Naive thymus-derived CD4-positive, alpha-beta T cell (primary cell): Measurements from ENCODE around the gene KRT40. TPM values are rescaled to one million over a fixed set of nuclear protein-coding genes. Genes with fewer than 3 reads are reported as not detected.

Experiments used
- ATAC-seq: fragments of 150-1000 bp; cut with Tn5 transposase; 2 replicates; pipeline ENCODE4 v1.10.0; 2021; ENCODE audit warnings: mild to moderate bottlenecking, moderate library complexity
- CTCF ChIA-PET: fragments of 350-600 bp; sonication (Branson Sonifier 250); formaldehyde crosslinking; loops from one replicate; lab custom pipeline; 2021; ENCODE audit warnings: antibody characterized with exemption; lab: Charles Lee
- POLR2A ChIA-PET: fragments of 350-600 bp; sonication (Branson Sonifier 250); formaldehyde crosslinking; loops from one replicate; lab custom pipeline; 2021; ENCODE audit warnings: antibody characterized with exemption, inconsistent platforms; lab: Charles Lee
- DNase-seq, 9 donors: peaks; one replicate each; pipeline versions ENCODE4 v3.0.0 to v3.0.0-alpha.2; 2020 to 2022; ENCODE audit warnings: mixed read lengths in 1 of 9
- H3K27ac ChIP-seq: one replicate; pipeline ENCODE4 v1.7.0; 2013; ENCODE audit warnings: mild to moderate bottlenecking, low read depth, low read length, moderate library complexity
- H3K27me3 ChIP-seq, 2 donors: one replicate each; pipeline ENCODE4 v1.7.0; 2013; ENCODE audit warnings: low read length in 2 of 2, mild to moderate bottlenecking in 2 of 2, moderate library complexity in 2 of 2; ENCODE audit not compliant: control insufficient read depth in 2 of 2, insufficient read depth in 2 of 2
- H3K36me3 ChIP-seq, 3 experiments: 1 replicate in 2 of 3; 2 replicates in 1 of 3; pipeline ENCODE4 v1.7.0; 2013; ENCODE audit warnings: low read length in 3 of 3, mild to moderate bottlenecking in 3 of 3, moderate library complexity in 1 of 3; ENCODE audit not compliant: insufficient read depth in 3 of 3, control insufficient read depth in 2 of 3
- H3K4me1 ChIP-seq, 2 donors: one replicate each; pipeline ENCODE4 v1.7.0; 2013; ENCODE audit warnings: low read length in 2 of 2, mild to moderate bottlenecking in 2 of 2, moderate library complexity in 1 of 2; ENCODE audit not compliant: control insufficient read depth in 2 of 2, insufficient read depth in 2 of 2
- H3K4me3 ChIP-seq: 2 replicates; pipeline ENCODE4 v1.7.0; 2013; ENCODE audit warnings: mild to moderate bottlenecking, low read length
- H3K9me3 ChIP-seq, 3 experiments: 1 replicate in 2 of 3; 2 replicates in 1 of 3; pipeline ENCODE4 v1.7.0; 2013; ENCODE audit warnings: low read length in 3 of 3; ENCODE audit not compliant: control insufficient read depth in 2 of 3
- H3K27ac Mint-ChIP-seq, 9 donors: one replicate each; pipeline ENCODE4 v1.8.0; 2020 to 2022; ENCODE audit warnings: mixed read lengths in 9 of 9, mild to moderate bottlenecking in 8 of 9, moderate library complexity in 5 of 9, inconsistent platforms in 2 of 9
- H3K27me3 Mint-ChIP-seq, 5 donors: one replicate each; pipeline ENCODE4 v1.8.0; 2021 to 2022; ENCODE audit warnings: mixed read lengths in 5 of 5, mild to moderate bottlenecking in 1 of 5
- H3K36me3 Mint-ChIP-seq, 5 donors: one replicate each; pipeline ENCODE4 v1.8.0; 2020 to 2022; ENCODE audit warnings: mixed read lengths in 5 of 5, mild to moderate bottlenecking in 3 of 5, inconsistent platforms in 1 of 5
- H3K4me1 Mint-ChIP-seq, 7 donors: one replicate each; pipeline ENCODE4 v1.8.0; 2020 to 2022; ENCODE audit warnings: mixed read lengths in 7 of 7, mild to moderate bottlenecking in 3 of 7, inconsistent platforms in 1 of 7
- H3K4me3 Mint-ChIP-seq, 10 donors: one replicate each; pipeline ENCODE4 v1.8.0; 2020 to 2022; ENCODE audit warnings: mild to moderate bottlenecking in 10 of 10, mixed read lengths in 10 of 10, moderate library complexity in 6 of 10, inconsistent platforms in 2 of 10
- H3K9me3 Mint-ChIP-seq, 11 donors: one replicate each; pipeline ENCODE4 v1.8.0; 2020 to 2022; ENCODE audit warnings: mixed read lengths in 11 of 11, mild to moderate bottlenecking in 4 of 11, inconsistent platforms in 1 of 11, moderate library complexity in 1 of 11
- intact Hi-C, 2 donors: fragments of 100-400 bp; cut with micrococcal nuclease; formaldehyde crosslinking; loops; one replicate each; pipeline ENCODE4 v1.15.1; 2023
- polyA plus RNA-seq, 2 donors: library from polyadenylated mRNA; unstranded; fragments of 300-500 nt; fragmentation: Illumina TruSeq; gene quantifications; one replicate each; pipeline ENCODE4 v1.2.3, GENCODE V29; 2021
- total RNA-seq, 6 experiments: library from RNA in 5 of 6; stranded (reverse) in 5 of 6; gene quantifications; 1 replicate in 5 of 6; 2 replicates in 1 of 6; pipeline ENCODE4 v1.2.3 and lab custom pipeline; 2021 to 2026

KRT40 gene
- not detected for total RNA-seq
- not detected for polyA plus RNA-seq
- total RNA-seq (lab: John Stamatoyannopoulos, UW): not detected

- H3K4me1 Mint-ChIP-seq: no peaks in the 10 kb centered on the region
- H3K9me3 Mint-ChIP-seq: no peaks in the 10 kb centered on the region
- no peak within 1 kb of the TSS for H3K27ac Mint-ChIP-seq
- ChIA-PET CTCF (no interaction called here), POLR2A (no interaction called here)
- no peak within 1 kb of the TSS for H3K4me3 Mint-ChIP-seq
- H3K36me3 Mint-ChIP-seq: no peaks in the 10 kb centered on the region
- Histone ChIP-seq H3K27me3 (no peaks in the 10 kb centered on the region), H3K4me1 (no peaks in the 10 kb centered on the region), H3K36me3 (no peaks in the 10 kb centered on the region), H3K27ac (no peak within 1 kb of the TSS), H3K9me3 (no peaks in the 10 kb centered on the region), H3K4me3 (no peak within 1 kb of the TSS)
- intact Hi-C loops: no loop called here
- DNase-seq (no peak), ATAC-seq (no peak)
- H3K27me3 Mint-ChIP-seq: peaks cover 5 to 37% (median 14%) of the 10 kb centered on the region in 5 donors
Observed at GRCh38 chr17:40984226-40984625, at the start of gene KRT40. Gene KRT40, minus strand, starts transcription at chr17:40984326. Its CDS starts 53 bp downstream, at chr17:40984273.

- no peak within 1 kb of the TSS for H3K4me3 ChIP-seq
- intact Hi-C loops: no loop called here
- ATAC-seq (no peak), DNase-seq (no peak)
- Mint-ChIP-seq H3K9me3 (peaks cover 0 to 3% (median 0%) of the 10 kb centered on the region in 11 donors), H3K27ac (no peak within 1 kb of the TSS), H3K4me3 (no peak within 1 kb of the TSS), H3K27me3 (peaks cover 16 to 32% (median 22%) of the 10 kb centered on the region in 5 donors), H3K4me1 (no peaks in the 10 kb centered on the region), H3K36me3 (no peaks in the 10 kb centered on the region)
- POLR2A ChIA-PET: no interaction called here
- H3K27me3 ChIP-seq: no peaks in the 10 kb centered on the region
- CTCF ChIA-PET: no interaction called here
- H3K27ac ChIP-seq: no peak within 1 kb of the TSS
- H3K9me3 ChIP-seq: no peaks in the 10 kb centered on the region
- no peaks in the 10 kb centered on the region for H3K4me1 ChIP-seq
- no peaks in the 10 kb centered on the region for H3K36me3 ChIP-seq
Observed at GRCh38 chr17:41029633-41030245, 45.6 kb upstream of the KRT40 start, which contains the start of gene KRTAP1-4. Gene KRTAP1-4, minus strand, starts transcription at chr17:41030195. Its CDS starts 117 bp downstream, at chr17:41030078.

GRCh38 chr17:41026715-41027471, 42.8 kb upstream of the KRT40 start, which contains the start of gene KRTAP1-5:
Gene KRTAP1-5, minus strand, starts transcription at chr17:41027208. Its CDS starts 53 bp downstream, at chr17:41027155.
- Histone ChIP-seq H3K9me3 (no peaks in the 10 kb centered on the region), H3K27ac (no peak within 1 kb of the TSS), H3K4me1 (no peaks in the 10 kb centered on the region), H3K27me3 (no peaks in the 10 kb centered on the region), H3K4me3 (no peak within 1 kb of the TSS), H3K36me3 (no peaks in the 10 kb centered on the region)
- no peak for DNase-seq
- no peaks in the 10 kb centered on the region for H3K4me1 Mint-ChIP-seq
- no peak within 1 kb of the TSS for H3K27ac Mint-ChIP-seq
- ATAC-seq: no peak
- peaks cover 0 to 4% (median 0%) of the 10 kb centered on the region in 5 donors for H3K36me3 Mint-ChIP-seq
- peaks cover 0 to 5% (median 0%) of the 10 kb centered on the region in 11 donors for H3K9me3 Mint-ChIP-seq
- ChIA-PET POLR2A (no interaction called here), CTCF (interaction anchor here (0.9 kb wide), 1 partner anchor 13 kb away, joined by 3 read pairs; no protein-coding TSS in a partner anchor)
- intact Hi-C loops: no loop called here
- no peak within 1 kb of the TSS for H3K4me3 Mint-ChIP-seq
- H3K27me3 Mint-ChIP-seq: peaks cover 16 to 30% (median 23%) of the 10 kb centered on the region in 5 donors

GRCh38 chr17:41024697-41025096, 40.6 kb upstream of the KRT40 start:
- Mint-ChIP-seq H3K4me1 (no peaks in the 10 kb centered on the region), H3K36me3 (peaks cover 0 to 4% (median 0%) of the 10 kb centered on the region in 5 donors), H3K4me3 (no peak overlapping the region), H3K27ac (no peak overlapping the region), H3K27me3 (peaks cover 8 to 30% (median 16%) of the 10 kb centered on the region in 5 donors), H3K9me3 (peaks cover 0 to 5% (median 0%) of the 10 kb centered on the region in 11 donors)
- no peaks in the 10 kb centered on the region for H3K27me3 ChIP-seq
- no peaks in the 10 kb centered on the region for H3K4me1 ChIP-seq
- POLR2A ChIA-PET: no interaction called here
- CTCF ChIA-PET: no interaction called here
- no peak overlapping the region for H3K27ac ChIP-seq
- intact Hi-C loops: no loop called here
- DNase-seq: no peak
- no peaks in the 10 kb centered on the region for H3K9me3 ChIP-seq
- H3K36me3 ChIP-seq: no peaks in the 10 kb centered on the region
- no peak overlapping the region for H3K4me3 ChIP-seq
- no peak for ATAC-seq

GRCh38 chr17:41020336-41020735, 36.2 kb upstream of the KRT40 start:
- Histone ChIP-seq H3K36me3 (no peaks in the 10 kb centered on the region), H3K4me3 (no peak overlapping the region), H3K27ac (no peak overlapping the region), H3K9me3 (no peaks in the 10 kb centered on the region), H3K4me1 (no peaks in the 10 kb centered on the region), H3K27me3 (no peaks in the 10 kb centered on the region)
- Mint-ChIP-seq H3K27ac (no peak overlapping the region), H3K9me3 (peaks cover 0 to 5% (median 0%) of the 10 kb centered on the region in 11 donors), H3K36me3 (peaks cover 0 to 4% (median 0%) of the 10 kb centered on the region in 5 donors), H3K4me3 (no peak overlapping the region), H3K4me1 (no peaks in the 10 kb centered on the region), H3K27me3 (peaks cover 3 to 12% (median 5%) of the 10 kb centered on the region in 5 donors)
- no peak for DNase-seq
- ChIA-PET CTCF (no interaction called here), POLR2A (no interaction called here)
- no peak for ATAC-seq
- intact Hi-C loops: no loop called here

- ChIA-PET POLR2A (no interaction called here), CTCF (interaction anchor here (0.7 kb wide), 1 partner anchor 444 kb away, joined by 3 read pairs; no protein-coding TSS in a partner anchor)
- no peaks in the 10 kb centered on the region for H3K9me3 ChIP-seq
- intact Hi-C loops: no loop called here
- no peak for DNase-seq
- H3K36me3 ChIP-seq: no peaks in the 10 kb centered on the region
- Mint-ChIP-seq H3K27ac (no peak overlapping the region), H3K27me3 (peaks cover 3 to 11% (median 6%) of the 10 kb centered on the region in 5 donors), H3K4me3 (no peak overlapping the region), H3K36me3 (peaks cover 0 to 4% (median 0%) of the 10 kb centered on the region in 5 donors), H3K9me3 (peaks cover 0 to 5% (median 0%) of the 10 kb centered on the region in 11 donors), H3K4me1 (no peaks in the 10 kb centered on the region)
- H3K27ac ChIP-seq: no peak overlapping the region
- no peaks in the 10 kb centered on the region for H3K27me3 ChIP-seq
- no peak for ATAC-seq
- no peaks in the 10 kb centered on the region for H3K4me1 ChIP-seq
- no peak overlapping the region for H3K4me3 ChIP-seq
Observed at GRCh38 chr17:41019415-41019814, 35.3 kb upstream of the KRT40 start.
